HG03565 (cell line): ENCODE measurements around the gene WNT9B.

ENCODE experiments used
- ATAC-seq: cut with Tn5 transposase; IDR thresholded peaks from one replicate; pipeline ENCODE4 v1.9.1; 2021; ENCODE audit warnings: mild to moderate bottlenecking, moderate library complexity; ENCODE audit not compliant: unreplicated experiment

Gene WNT9B

GRCh38 chr17:46853896-46854444 is 2.6 kb downstream of the WNT9B start:
- no peak for ATAC-seq

GRCh38 chr17:46854515-46854914 is 3.1 kb downstream of the WNT9B start:
- ATAC-seq: no peak

- ATAC-seq: no peak
These were observed 3.6 kb downstream of the WNT9B start for GRCh38 chr17:46854948-46855347.

- ATAC-seq: no peak
These were observed 6.2 kb downstream of the WNT9B start for GRCh38 chr17:46857600-46857999.

GRCh38 chr17:46859996-46860395 is 8.6 kb downstream of the WNT9B start:
- no peak for ATAC-seq

GRCh38 chr17:46862949-46863348 is 11.6 kb downstream of the WNT9B start:
- no peak for ATAC-seq

GRCh38 chr17:46863383-46864121 is 12.2 kb downstream of the WNT9B start:
- ATAC-seq: no peak

- no peak for ATAC-seq
These were observed 13.7 kb downstream of the WNT9B start for GRCh38 chr17:46865100-46865499.

GRCh38 chr17:46866325-46866724 is 14.9 kb downstream of the WNT9B start:
- no peak for ATAC-seq

GRCh38 chr17:46866747-46867146 is 15.4 kb downstream of the WNT9B start:
- no peak for ATAC-seq

GRCh38 chr17:46868689-46869187 is 17.4 kb downstream of the WNT9B start:
- no peak for ATAC-seq

GRCh38 chr17:46869296-46869695 is 17.9 kb downstream of the WNT9B start:
- ATAC-seq: no peak

GRCh38 chr17:46869975-46870803 is 18.8 kb downstream of the WNT9B start:
- no peak for ATAC-seq

- no peak for ATAC-seq
These were observed 21.0 kb downstream of the WNT9B start for GRCh38 chr17:46872421-46872820.

GRCh38 chr17:46873941-46874645 is 22.7 kb downstream of the WNT9B start:
- ATAC-seq: no peak

GRCh38 chr17:46874906-46875305 is 23.5 kb downstream of the WNT9B start:
- no peak for ATAC-seq

- no peak for ATAC-seq
These were observed 24.5 kb downstream of the WNT9B start for GRCh38 chr17:46875849-46876352.

GRCh38 chr17:46876353-46876887 is 25.0 kb downstream of the WNT9B start:
- ATAC-seq: no peak

- no peak for ATAC-seq
These were observed 25.5 kb downstream of the WNT9B start for GRCh38 chr17:46876926-46877325.

GRCh38 chr17:46877466-46877865 is 26.1 kb downstream of the WNT9B start:
- ATAC-seq: no peak

GRCh38 chr17:46878055-46878454 is 26.7 kb downstream of the WNT9B start:
- ATAC-seq: no peak
